T-helper 2 cell treated with Interferon-gamma antibody and Interleukin-4, amounts not matched to agents 5 μg/mL and 100 μg/mL, for 36 hours (primary cell): ENCODE data around the gene PRDM7.

Experiments
- DNase-seq: peaks from one replicate; pipeline ENCODE4 v3.0.0; 2021; ENCODE audit warnings: low spot score
- H3K27ac Mint-ChIP-seq: one replicate; pipeline ENCODE4 v1.8.0; 2021; ENCODE audit warnings: mild to moderate bottlenecking, mixed read lengths
- H3K27me3 Mint-ChIP-seq: one replicate; pipeline ENCODE4 v1.8.0; 2021; ENCODE audit warnings: low read depth, mixed read lengths
- H3K36me3 Mint-ChIP-seq: one replicate; pipeline ENCODE4 v1.8.0; 2021; ENCODE audit warnings: low read depth, mixed read lengths
- H3K4me1 Mint-ChIP-seq: one replicate; pipeline ENCODE4 v1.8.0; 2021; ENCODE audit warnings: low read depth, mixed read lengths
- H3K4me3 Mint-ChIP-seq: one replicate; pipeline ENCODE4 v1.8.0; 2022; ENCODE audit warnings: mild to moderate bottlenecking, moderate library complexity, mixed read lengths
- H3K9me3 Mint-ChIP-seq: one replicate; pipeline ENCODE4 v1.8.0; 2021; ENCODE audit warnings: mixed read lengths

PRDM7 gene

DNA sequence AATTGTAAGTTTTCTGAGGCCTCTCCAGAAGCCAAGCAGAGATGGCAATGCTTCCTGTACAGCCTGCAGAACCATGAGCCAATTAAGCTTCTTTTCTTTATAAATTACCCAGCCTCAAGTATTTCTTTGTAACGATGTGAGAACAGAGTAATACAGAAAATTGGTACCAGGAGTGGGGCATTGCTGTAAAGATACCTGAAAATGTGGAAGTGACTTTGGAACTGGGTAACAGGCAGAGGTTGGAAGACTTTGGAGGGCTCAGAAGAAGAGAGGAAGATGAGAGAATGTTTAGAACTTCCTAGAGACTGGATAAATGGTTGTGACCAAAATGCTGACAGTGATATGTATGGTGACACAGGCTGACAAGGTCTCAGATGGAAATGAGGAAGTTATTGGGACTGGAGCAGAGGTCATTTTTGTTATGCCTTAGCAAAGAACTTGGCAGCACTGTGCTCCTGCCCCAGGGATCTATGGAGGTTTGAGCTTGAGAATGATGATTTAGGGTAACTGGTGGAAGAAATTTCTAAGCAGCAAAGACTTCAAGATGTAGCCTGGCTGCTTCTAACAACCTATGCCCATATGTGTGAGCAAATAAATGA, 23.1 kb downstream of the PRDM7 start:
- H3K36me3 Mint-ChIP-seq, result no peaks in the 10 kb centered on the region
- no peaks in the 10 kb centered on the region for H3K4me1 Mint-ChIP-seq
- no peak for DNase-seq
- H3K27me3 Mint-ChIP-seq, result peaks cover 3% of the 10 kb centered on the region
- H3K9me3 Mint-ChIP-seq, result peaks cover 22% of the 10 kb centered on the region
- H3K27ac Mint-ChIP-seq, result no peak overlapping the region
- no peak overlapping the region for H3K4me3 Mint-ChIP-seq

DNA sequence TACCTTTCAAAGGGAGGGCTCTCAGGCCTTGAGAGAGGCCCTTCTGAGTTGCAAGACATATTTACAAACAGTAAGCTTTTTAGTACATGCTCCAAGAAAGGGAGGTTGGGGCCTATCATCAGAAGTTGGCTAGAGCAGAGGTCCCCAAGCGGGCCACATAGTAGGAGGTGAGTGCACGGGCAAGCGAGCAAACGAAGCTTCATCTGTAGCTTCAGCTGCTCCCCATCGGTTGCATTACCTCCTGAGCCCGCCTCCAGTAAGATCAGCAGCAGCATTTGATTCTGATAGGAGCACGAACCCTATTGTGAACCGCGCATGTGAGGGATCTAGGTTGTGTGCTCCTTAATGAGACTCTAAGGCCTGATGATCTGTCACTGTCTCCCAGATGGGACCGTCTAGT, 26.2 kb downstream of the PRDM7 start:
- Mint-ChIP-seq H3K4me1 (no peaks in the 10 kb centered on the region), H3K36me3 (no peaks in the 10 kb centered on the region), H3K27me3 (peaks cover 12% of the 10 kb centered on the region), H3K27ac (no peak overlapping the region), H3K9me3 (peaks cover 22% of the 10 kb centered on the region), H3K4me3 (no peak overlapping the region)
- no peak for DNase-seq

DNA sequence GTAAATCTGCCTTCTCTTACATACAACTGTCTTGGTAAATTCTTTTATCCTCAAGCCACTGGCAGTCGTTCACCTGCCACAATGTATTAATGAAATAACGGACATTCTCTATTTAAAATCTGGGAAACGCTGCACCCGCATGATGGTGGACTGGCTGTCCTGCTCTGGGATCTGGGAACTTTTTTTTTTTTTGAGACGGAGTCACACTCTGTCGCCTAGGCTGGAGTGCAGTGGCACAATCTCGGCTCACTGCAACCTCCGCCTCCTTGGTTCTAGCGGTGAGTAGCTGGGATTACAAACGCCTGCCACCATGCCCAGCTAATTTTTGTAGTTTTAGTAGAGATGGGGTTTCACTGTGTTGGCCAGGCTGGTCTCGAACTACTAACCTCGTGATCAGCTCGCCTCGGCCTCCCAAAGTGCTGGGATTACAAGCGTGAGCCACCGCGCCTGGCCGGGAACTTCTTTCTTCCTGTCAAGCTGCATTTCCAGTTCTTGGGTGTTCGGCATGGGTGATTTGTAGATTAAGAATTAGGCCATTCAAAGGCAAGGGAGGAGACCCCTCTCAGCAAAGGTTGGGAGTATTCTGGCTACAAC, 28.3 kb downstream of the PRDM7 start:
- peaks cover 8% of the 10 kb centered on the region for H3K9me3 Mint-ChIP-seq
- H3K36me3 Mint-ChIP-seq, result no peaks in the 10 kb centered on the region
- DNase-seq, result no peak
- no peaks in the 10 kb centered on the region for H3K4me1 Mint-ChIP-seq
- H3K27ac Mint-ChIP-seq, result no peak overlapping the region
- H3K4me3 Mint-ChIP-seq, result no peak overlapping the region
- H3K27me3 Mint-ChIP-seq, result peaks cover 12% of the 10 kb centered on the region

DNA sequence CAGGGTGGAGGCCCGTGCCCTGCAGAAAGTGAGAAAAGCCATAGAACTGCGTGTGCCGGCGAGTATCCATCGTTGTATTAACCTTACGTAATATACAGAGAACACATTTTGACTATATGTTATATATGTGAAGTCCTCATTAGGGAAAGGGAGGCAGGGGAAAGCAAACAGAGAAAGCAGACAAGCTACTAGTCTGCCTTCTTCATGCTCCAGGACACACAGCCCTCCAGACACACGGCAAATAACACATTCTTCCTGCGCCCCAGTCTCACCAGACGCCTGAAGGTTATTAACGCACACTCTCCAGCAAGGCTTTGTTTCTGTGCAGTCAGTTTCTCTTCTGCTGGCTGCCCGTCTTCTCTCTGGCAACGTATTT, 28.8 kb downstream of the PRDM7 start:
- Mint-ChIP-seq H3K4me3 (no peak overlapping the region), H3K4me1 (no peaks in the 10 kb centered on the region)

DNA sequence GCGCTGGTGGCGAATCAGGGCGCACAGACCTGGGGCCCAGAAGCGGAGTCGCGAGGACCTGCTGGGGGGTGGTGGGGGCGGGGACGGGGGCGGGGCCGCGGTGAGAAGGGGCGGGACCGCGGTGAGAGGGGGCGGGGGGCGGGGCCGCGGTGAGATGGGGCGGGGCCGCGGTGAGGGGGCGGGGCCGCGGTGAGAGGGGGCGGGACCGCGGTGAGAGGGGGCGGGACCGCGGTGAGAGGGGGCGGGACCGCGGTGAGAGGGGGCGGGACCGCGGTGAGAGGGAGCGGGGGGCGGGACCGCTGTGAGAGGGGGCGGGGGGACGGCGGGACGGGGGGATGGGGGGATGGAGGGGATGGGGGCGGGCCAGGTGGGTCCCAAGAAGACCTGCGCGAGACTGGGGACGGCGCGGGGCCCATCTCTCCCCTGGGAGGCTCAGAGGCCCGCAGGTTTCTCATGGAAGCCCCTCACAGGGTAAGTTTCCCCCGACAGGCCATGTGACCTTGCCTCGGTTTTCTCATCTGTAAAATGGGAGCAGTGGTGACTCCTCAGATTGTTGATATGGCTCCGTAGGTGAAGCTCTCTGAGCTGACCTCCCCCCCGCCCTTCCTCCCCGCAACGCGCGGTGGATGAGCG, 29.3 kb downstream of the PRDM7 start:
- DNase-seq, result no peak
- H3K4me3 Mint-ChIP-seq, result no peak overlapping the region
- no peaks in the 10 kb centered on the region for H3K9me3 Mint-ChIP-seq
- no peaks in the 10 kb centered on the region for H3K36me3 Mint-ChIP-seq
- peaks cover 12% of the 10 kb centered on the region for H3K27me3 Mint-ChIP-seq
- H3K27ac Mint-ChIP-seq, result no peak overlapping the region
- H3K4me1 Mint-ChIP-seq, result no peaks in the 10 kb centered on the region

More for the DNA sequence above, 28.8 kb downstream of the PRDM7 start:
- H3K27ac Mint-ChIP-seq, result no peak overlapping the region
- H3K27me3 Mint-ChIP-seq, result peaks cover 12% of the 10 kb centered on the region
- no peaks in the 10 kb centered on the region for H3K36me3 Mint-ChIP-seq
- no peak for DNase-seq
- peaks cover 5% of the 10 kb centered on the region for H3K9me3 Mint-ChIP-seq

DNA sequence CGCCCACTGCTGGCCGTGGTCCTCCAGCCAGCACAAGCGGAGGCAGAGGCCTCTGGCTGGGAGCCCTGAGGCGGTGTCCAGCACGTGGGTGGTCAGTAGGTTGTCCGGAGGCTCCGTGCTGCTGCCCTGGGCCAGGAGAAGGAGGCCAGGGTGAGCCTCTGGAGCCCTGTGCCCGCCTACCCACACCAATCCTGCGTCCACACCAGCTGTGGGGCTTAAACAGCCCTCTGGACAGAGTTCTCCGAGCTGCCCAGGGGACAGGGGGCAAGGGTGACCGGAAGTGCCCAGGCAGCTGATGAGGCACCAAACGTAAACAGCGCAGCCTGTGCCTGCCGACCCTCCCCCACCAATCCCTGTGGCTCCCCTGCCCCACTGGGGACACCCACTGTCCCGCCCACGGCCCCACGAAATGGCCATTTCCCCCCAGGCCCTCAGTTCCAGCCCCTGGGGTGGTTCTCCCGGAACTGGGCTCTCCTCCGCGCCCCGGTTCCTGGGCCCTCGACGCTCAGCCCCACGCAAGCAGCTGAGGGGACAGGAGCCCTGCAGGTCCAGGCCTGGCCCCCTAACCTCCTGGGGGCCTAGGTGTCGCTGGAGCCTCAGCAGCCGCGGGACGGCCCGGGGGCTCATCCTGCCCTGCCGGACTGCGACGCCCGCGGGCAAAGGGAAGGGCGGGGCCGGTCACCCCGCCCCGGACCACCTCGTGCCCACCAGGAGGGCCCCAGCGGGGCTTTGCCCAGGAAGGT, 30.0 kb downstream of the PRDM7 start:
- H3K36me3 Mint-ChIP-seq, result no peaks in the 10 kb centered on the region
- H3K4me3 Mint-ChIP-seq, result no peak overlapping the region
- H3K27ac Mint-ChIP-seq, result no peak overlapping the region
- no peaks in the 10 kb centered on the region for H3K4me1 Mint-ChIP-seq
- H3K9me3 Mint-ChIP-seq, result no peaks in the 10 kb centered on the region
- H3K27me3 Mint-ChIP-seq, result peaks cover 12% of the 10 kb centered on the region
- no peak for DNase-seq

DNA sequence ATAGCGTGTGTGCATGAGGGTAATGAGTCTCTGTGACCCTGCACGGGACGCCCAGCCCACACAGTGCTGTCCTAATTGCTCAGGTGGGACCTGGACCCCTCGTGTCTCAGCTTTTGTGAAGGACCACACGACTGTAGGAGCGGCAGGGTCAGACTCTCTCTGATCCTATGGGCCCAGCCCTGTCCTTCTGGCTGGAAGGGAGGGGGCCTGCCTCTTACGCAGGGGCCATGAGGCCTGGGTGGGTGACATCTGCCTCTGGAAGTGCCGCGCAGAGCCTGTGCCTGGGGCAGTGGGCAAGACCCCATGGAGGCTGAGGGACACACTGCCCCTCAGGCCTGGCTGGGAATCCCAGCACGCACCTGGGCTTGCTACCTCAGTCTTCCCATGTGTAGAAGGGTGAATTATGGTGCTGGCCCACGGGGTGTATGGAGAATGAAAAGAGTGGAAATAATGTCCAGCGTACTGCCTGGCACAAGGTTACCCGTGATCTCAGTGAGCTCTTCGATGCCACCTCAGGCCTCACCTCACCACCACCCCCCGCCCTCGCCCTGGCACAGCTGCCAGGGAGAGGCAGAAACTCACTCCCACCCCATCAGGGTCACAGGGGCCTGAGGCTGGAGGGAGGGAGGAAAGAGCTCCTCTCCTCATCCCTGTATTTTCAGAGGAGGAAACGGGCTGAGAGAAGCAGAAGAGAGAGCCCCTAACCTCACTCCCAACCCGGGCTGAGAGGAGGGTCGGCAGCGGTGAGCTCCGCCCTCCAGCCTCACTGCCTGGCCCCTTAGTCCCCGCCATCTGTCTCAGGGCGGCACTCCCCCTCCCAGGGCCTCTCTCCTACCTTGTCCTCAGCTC, 30.8 kb downstream of the PRDM7 start:
- no peak overlapping the region for H3K27ac Mint-ChIP-seq
- H3K36me3 Mint-ChIP-seq, result no peaks in the 10 kb centered on the region
- H3K4me1 Mint-ChIP-seq, result no peaks in the 10 kb centered on the region
- peaks cover 12% of the 10 kb centered on the region for H3K27me3 Mint-ChIP-seq
- H3K9me3 Mint-ChIP-seq, result no peaks in the 10 kb centered on the region
- no peak for DNase-seq
- no peak overlapping the region for H3K4me3 Mint-ChIP-seq

DNA sequence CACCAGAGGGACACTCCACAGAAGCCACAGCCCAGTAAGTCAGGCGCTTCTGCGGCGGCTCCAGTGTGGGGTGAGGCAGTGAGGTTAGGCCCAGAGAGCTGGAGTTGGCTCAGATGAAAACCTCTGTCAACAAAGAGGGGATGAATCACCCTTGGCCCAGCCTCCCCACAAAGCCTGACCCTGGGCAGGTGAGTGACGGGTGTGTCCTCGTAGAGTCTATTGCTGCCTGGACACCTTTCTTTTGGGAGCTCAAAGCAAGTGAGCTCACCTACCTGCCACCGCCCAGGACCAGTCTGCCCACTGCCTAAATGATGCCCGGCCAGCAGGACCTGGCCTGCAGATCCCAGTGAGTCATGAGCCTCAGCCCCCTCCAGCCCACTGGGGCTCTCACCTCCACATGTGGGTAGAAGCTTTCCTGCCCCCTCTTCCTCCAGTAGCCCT, 33.0 kb downstream of the PRDM7 start:
- peaks cover 10% of the 10 kb centered on the region for H3K27me3 Mint-ChIP-seq
- no peaks in the 10 kb centered on the region for H3K9me3 Mint-ChIP-seq
- H3K4me1 Mint-ChIP-seq, result no peaks in the 10 kb centered on the region
- DNase-seq, result no peak
- no peaks in the 10 kb centered on the region for H3K36me3 Mint-ChIP-seq
- no peak overlapping the region for H3K4me3 Mint-ChIP-seq
- H3K27ac Mint-ChIP-seq, result no peak overlapping the region

DNA sequence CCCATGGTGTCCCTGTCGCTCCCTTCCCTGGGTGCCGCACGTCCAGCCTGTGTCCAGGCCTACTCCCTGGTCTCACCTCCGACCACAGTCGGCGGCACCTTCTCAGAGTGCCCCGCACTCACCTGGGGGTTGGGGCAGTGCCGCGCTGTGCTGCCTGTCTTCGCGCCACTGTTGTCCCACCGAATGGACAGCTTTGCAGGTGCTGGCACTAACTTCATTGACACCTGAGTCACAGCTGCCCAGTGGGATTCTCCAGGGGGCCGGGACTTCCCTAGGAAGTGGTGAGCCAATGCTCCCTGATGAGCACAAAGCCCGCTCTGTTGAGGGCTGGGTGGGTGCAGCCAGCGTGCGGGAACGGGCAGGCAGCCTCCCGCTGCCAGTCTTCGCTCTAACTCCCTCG, 33.6 kb downstream of the PRDM7 start:
- Mint-ChIP-seq H3K4me3 (no peak overlapping the region), H3K9me3 (no peaks in the 10 kb centered on the region), H3K36me3 (no peaks in the 10 kb centered on the region), H3K27ac (no peak overlapping the region), H3K4me1 (no peaks in the 10 kb centered on the region), H3K27me3 (peaks cover 5% of the 10 kb centered on the region)
- no peak for DNase-seq

DNA sequence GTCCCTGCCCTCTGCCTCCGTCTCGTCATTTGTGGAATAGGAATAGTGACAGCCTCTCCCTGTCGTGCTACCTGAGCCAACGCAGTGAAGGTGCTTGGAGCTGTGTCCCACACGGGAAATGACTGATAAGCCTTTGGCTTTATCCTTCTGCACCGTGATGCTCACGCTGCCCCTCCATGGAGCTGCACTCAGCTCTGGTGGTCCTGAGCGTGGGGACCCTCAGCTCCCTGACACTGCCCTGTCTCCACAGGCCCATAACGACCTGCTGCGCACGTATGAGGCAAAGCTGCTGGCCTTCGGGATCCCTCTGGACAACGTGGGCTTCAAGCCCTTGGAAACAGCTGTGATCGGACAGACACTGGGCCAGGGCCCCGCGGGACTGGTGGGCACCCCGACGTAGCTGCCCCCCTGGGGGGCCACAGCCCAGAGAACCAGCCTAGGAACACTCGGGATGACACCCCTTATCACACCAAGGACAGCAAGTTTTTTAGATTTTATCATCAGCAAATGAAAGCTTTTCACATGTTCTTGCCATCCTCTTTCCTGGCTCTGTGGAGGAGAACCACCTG, 34.1 kb downstream of the PRDM7 start:
- no peak for DNase-seq
- H3K9me3 Mint-ChIP-seq, result no peaks in the 10 kb centered on the region
- no peaks in the 10 kb centered on the region for H3K4me1 Mint-ChIP-seq
- no peak overlapping the region for H3K4me3 Mint-ChIP-seq
- H3K27ac Mint-ChIP-seq, result no peak overlapping the region
- no peaks in the 10 kb centered on the region for H3K36me3 Mint-ChIP-seq
- peaks cover 5% of the 10 kb centered on the region for H3K27me3 Mint-ChIP-seq

DNA sequence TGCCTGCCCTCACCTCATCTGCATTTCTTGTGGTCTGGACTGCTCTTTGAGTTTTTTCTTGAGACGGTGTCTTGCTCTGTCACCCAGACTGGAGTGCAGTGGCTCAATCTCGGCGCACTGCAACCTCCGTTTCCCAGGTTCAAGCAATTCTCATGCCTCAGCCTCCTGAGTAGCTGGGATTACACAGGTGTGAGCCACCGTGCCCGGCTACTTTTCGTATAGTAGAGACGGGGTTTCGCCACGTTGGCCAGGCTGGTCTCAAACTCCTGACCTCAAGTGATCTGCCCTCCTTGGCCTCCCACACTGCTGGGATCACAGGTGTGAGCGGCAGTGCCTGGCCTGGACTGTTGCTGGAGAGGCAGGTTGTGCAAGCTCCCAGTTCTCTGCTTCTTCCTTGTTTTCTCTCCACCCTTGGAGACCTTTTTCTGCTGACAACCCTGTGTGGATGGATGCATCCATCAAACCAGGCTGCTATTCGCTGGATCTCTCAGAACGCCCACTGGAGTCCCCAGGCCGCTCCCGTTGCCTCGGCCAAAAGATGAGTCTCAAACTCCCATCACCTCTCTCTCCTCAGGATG, 35.1 kb downstream of the PRDM7 start:
- H3K4me1 Mint-ChIP-seq, result no peaks in the 10 kb centered on the region

DNA sequence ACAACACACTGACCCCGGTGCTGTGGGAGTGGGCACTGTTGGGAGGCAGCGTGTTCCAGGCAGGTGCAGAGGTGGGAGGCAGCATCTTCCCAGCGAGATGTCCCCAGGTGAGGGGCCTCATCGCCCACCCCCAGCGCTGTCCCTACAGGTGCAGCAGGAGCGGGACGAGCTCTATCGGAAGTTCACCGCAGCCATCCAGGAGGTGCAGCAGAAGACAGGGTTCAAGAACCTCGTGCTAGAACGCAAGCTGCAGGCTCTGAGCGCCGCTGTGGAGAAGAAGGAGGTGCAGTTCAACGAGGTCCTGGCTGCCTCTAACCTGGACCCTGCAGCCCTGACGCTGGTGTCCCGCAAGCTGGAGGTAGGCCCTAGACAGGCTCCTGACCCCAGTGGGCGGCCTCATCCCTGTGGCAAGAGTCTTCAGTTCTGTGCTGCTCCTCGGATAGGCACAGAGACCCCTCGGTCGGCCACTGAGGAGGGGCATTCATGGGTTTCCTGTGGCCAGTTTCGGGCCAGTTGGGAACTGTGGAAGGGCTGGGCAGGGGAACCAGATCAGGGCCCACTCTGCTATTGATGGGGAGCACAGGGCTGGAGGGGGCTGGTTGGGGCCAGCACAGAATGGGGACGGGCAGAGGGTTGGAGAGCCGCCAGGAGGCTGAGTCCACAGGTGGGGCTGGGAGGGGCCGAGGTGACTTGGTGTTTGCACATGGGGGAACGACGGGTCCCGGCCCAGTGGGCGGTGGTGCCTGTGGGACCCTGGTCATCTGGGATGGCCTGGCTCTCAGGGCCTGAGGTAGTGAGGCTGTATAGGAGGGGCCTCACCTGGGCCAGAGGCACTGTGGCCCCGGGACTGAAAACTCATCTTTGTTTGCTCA, 36.7 kb downstream of the PRDM7 start:
- H3K36me3 Mint-ChIP-seq, result no peaks in the 10 kb centered on the region

More for the DNA sequence above, 35.1 kb downstream of the PRDM7 start:
- no peaks in the 10 kb centered on the region for H3K36me3 Mint-ChIP-seq
- H3K4me3 Mint-ChIP-seq, result no peak overlapping the region
- H3K27me3 Mint-ChIP-seq, result peaks cover 5% of the 10 kb centered on the region
- no peak for DNase-seq
- H3K9me3 Mint-ChIP-seq, result no peaks in the 10 kb centered on the region
- H3K27ac Mint-ChIP-seq, result no peak overlapping the region

More for the DNA sequence above, 36.7 kb downstream of the PRDM7 start:
- H3K27me3 Mint-ChIP-seq, result no peaks in the 10 kb centered on the region
- H3K4me3 Mint-ChIP-seq, result no peak overlapping the region
- DNase-seq, result no peak
- H3K9me3 Mint-ChIP-seq, result no peaks in the 10 kb centered on the region
- H3K27ac Mint-ChIP-seq, result no peak overlapping the region
- H3K4me1 Mint-ChIP-seq, result no peaks in the 10 kb centered on the region
